Endothelial cell of coronary artery (primary cell): ENCODE measurements around the gene ATF4. TPM values are rescaled to one million over a fixed set of nuclear protein-coding genes. Genes with fewer than 3 reads are reported as not detected.

Experiments used
- total RNA-seq: library from RNA; depleted of rRNA; stranded (reverse); fragments of >200 nt; gene quantifications from 2 replicates; pipeline ENCODE4 v1.2.3, GENCODE V29; 2014

ATF4 gene
- 156 and 190 TPM in 2 replicates for total RNA-seq

DNA sequence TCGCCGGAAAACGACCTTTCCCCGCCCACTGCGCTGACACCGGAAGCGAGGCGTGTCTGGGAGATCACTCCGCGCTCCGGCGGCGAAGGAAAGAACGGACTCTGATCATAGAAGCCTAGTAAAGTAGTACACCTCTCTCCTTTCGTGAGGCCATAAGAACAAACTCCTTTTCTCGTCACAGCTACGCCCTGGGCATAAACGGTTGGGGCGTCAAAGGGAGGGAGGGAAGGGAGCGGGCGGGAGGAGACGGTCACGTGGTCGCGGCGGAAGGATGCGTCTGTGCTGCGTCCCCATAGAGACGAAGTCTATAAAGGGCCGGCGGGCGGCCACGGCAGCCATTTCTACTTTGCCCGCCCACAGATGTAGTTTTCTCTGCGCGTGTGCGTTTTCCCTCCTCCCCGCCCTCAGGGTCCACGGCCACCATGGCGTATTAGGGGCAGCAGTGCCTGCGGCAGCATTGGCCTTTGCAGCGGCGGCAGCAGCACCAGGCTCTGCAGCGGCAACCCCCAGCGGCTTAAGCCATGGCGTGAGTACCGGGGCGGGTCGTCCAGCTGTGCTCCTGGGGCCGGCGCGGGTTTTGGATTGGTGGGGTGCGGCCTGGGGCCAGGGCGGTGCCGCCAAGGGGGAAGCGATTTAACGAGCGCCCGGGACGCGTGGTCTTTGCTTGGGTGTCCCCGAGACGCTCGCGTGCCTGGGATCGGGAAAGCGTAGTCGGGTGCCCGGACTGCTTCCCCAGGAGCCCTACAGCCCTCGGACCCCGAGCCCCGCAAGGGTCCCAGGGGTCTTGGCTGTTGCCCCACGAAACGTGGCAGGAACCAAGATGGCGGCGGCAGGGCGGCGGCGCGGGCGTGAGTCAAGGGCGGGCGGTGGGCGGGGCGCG, at the start of gene ATF4:
Gene ATF4, plus strand, starts transcription at position 337 of the 880 bp plus-strand sequence. CDS start 884 bp downstream, outside the sequence.

DNA sequence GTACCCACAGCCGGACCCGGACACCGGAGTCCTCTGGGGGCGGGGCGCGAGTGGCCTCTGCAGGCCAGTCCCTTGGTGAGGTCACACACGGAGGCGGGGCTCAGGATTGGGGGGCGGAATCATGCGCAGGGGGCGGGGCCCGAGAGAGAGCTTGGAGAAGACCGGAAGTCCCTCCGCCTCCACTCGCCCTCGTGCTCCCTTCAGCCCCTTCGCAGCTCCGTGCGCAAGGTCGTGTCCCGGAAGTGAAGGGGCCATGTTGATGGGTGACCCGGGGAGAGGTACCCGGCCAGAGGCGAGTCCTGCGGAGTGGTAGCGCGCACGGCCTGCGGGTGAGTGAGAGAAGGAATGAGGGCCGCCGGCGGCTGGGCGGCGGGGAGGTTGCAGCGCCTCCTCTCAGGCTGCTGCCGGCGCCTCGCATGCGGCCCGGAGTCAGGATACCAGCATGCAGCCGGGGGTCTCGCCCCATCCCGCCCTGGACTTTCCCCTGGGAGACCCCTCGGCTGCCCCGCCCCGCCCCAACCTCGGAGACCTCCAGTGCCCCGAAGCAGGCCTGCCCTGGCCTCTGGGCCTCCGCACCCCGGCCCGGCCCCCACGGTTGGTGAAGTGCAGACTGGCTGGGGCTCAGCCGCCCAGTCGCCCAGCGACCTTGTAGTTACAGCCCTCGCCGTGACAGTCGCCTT, 18.1 kb upstream of the ATF4 start, which contains the start of gene MIEF1:
Gene MIEF1, plus strand, starts transcription at position 182 of the 680 bp plus-strand sequence. CDS start 9,005 bp downstream, outside the sequence.

GRCh38 chr22:39532215-39533073, 12.1 kb downstream of the ATF4 start, which contains the start of gene RPS19BP1:
TSS of gene RPS19BP1 (minus strand) at chr22:39532748. CDS start at chr22:39532738, 10 bp downstream.

DNA sequence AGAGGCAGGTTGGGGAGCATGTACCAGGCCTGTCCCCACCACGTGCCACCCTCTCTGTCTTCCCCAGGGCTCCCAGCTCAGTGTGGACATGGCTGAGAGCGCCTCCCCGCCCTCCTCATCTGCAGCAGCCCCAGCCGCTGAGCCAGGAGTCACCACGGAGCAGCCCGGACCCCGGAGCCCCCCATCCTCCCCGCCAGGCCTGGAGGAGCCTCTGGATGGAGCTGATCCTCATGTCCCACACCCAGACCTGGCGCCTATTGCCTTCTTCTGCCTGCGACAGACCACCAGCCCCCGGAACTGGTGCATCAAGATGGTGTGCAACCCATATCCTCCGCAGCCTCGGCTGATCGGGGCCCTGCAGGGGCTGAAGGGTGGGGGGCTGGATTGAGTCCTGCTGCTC, 50.3 kb downstream of the ATF4 start, which contains the start of gene CACNA1I:
Gene CACNA1I, plus strand, starts transcription at position 89 of the 400 bp plus-strand sequence. Its CDS starts 0 bp downstream, at position 89.

Other genes starting within 250 kb of the ATF4 start
- gene RPL3, start 200.9 kb upstream of the ATF4 start, total RNA-seq = 3,782 and 4,648 TPM in 2 replicates
- gene SYNGR1, start 170.6 kb upstream of the ATF4 start, total RNA-seq = 0.72 and 2.4 TPM in 2 replicates
- 10.7 and 14.3 TPM in 2 replicates for gene TAB1, start 120.8 kb upstream of the ATF4 start, total RNA-seq
- 0.47 TPM in 1 of 2 replicates, not detected in the other for gene MGAT3, start 63.5 kb upstream of the ATF4 start, total RNA-seq
- 18.2 and 18.5 TPM in 2 replicates for gene MIEF1, start 18.3 kb upstream of the ATF4 start, total RNA-seq
- gene RPS19BP1, start 12.2 kb downstream of the ATF4 start, total RNA-seq = 46.4 and 51.0 TPM in 2 replicates
- not detected in 2 replicates for gene CACNA1I, start 50.2 kb downstream of the ATF4 start, total RNA-seq